Measurements from ENCODE around the gene TBL1X.

- TF ChIP-seq EZH2phosphoT487 (IDR thresholded peaks at IDR 0.05; ENCODE audit: borderline replicate concordance, low read depth, low read length) (no peak), CTCF (conservative IDR thresholded peaks at IDR 0.05; ENCODE audit: low read length) (no peak)
Observed at GRCh38 chrX:9729171-9729885, 264.5 kb downstream of the TBL1X start.

All from OCI-LY7 (cell line).